OCI-LY7 (cell line): ENCODE measurements around the gene SOX2. TPM values are rescaled to one million over a fixed set of nuclear protein-coding genes. Genes with fewer than 3 reads are reported as not detected.

ENCODE experiments used
- BruUV-seq: library from RNA; stranded (reverse); fragments of 400-500 nt; replicated peaks from 2 replicates; lab custom pipeline; 2021; lab: Mats Ljungman, UMichigan
- CTCF ChIA-PET: fragments of 300-600 bp; sonication (Branson Sonifier 250); formaldehyde crosslinking; loops from one replicate; lab custom pipeline; 2022; ENCODE audit warnings: antibody characterized with exemption; ENCODE audit not compliant: unreplicated experiment; lab: Charles Lee
- POLR2A ChIA-PET: fragments of 300-600 bp; sonication (Branson Sonifier 250); formaldehyde crosslinking; loops from one replicate; lab custom pipeline; 2022; ENCODE audit warnings: antibody characterized with exemption; lab: Charles Lee
- DNase-seq: peaks from one replicate; pipeline ENCODE4 v3.0.0-alpha.2; 2015; ENCODE audit warnings: low spot score
- H2AFZ ChIP-seq: fragments of 200-600 bp; sonication (generic), shearing (Covaris generic); 2 replicates; pipeline ENCODE4 v1.6.1; 2014; ENCODE audit warnings: mild to moderate bottlenecking, antibody characterized with exemption, low read length, moderate library complexity
- H3K27ac ChIP-seq: fragments of 200-600 bp; sonication (generic); 2 replicates; pipeline ENCODE4 v1.5.1; 2014; ENCODE audit warnings: mixed run types, low read depth, mild to moderate bottlenecking, moderate library complexity, low read length, inconsistent platforms; ENCODE audit not compliant: poor library complexity, severe bottlenecking
- H3K36me3 ChIP-seq: fragments of 200-600 bp; sonication (generic); 2 replicates; pipeline ENCODE4 v1.6.1; 2014; ENCODE audit warnings: mild to moderate bottlenecking, antibody characterized with exemption, low read length, moderate library complexity, mixed read lengths; ENCODE audit not compliant: insufficient read depth
- H3K4me1 ChIP-seq: fragments of 200-600 bp; sonication (generic); 2 replicates; pipeline ENCODE4 v1.5.1; 2014; ENCODE audit warnings: mild to moderate bottlenecking, low read length; ENCODE audit not compliant: insufficient read depth, poor library complexity, severe bottlenecking
- H3K4me2 ChIP-seq: fragments of 200-600 bp; sonication (generic); 2 replicates; pipeline ENCODE4 v1.6.1; 2014; ENCODE audit warnings: mild to moderate bottlenecking, low read length
- H3K4me3 ChIP-seq: fragments of 200-600 bp; sonication (generic); 2 replicates; pipeline ENCODE4 v1.5.1; 2014; ENCODE audit warnings: mild to moderate bottlenecking, low read depth, low read length; ENCODE audit not compliant: poor library complexity, severe bottlenecking
- H3K79me2 ChIP-seq: fragments of 200-600 bp; sonication (generic); 2 replicates; pipeline ENCODE4 v1.6.1; 2016; ENCODE audit warnings: low read depth, mild to moderate bottlenecking, low read length, moderate library complexity, mixed read lengths; ENCODE audit not compliant: insufficient read depth
- H3K9me2 ChIP-seq: fragments of 200-600 bp; sonication (generic); 2 replicates; pipeline ENCODE4 v1.6.1; 2016; ENCODE audit warnings: mild to moderate bottlenecking, low read length, mixed read lengths; ENCODE audit not compliant: insufficient read depth
- H3K9me3 ChIP-seq: fragments of 200-600 bp; sonication (generic); 2 replicates; pipeline ENCODE4 v1.6.1; 2014; ENCODE audit warnings: mild to moderate bottlenecking, mixed run types, low read length, mixed read lengths
- H4K20me1 ChIP-seq: fragments of 200-600 bp; sonication (generic); 2 replicates; pipeline ENCODE4 v1.6.1; 2014; ENCODE audit warnings: mild to moderate bottlenecking, antibody characterized with exemption, low read length, moderate library complexity, mixed read lengths; ENCODE audit not compliant: insufficient read depth
- EZH2phosphoT487 ChIP-seq: fragments of 200-600 bp; sonication (generic); IDR thresholded peaks from 2 replicates; pipeline ENCODE4 v1.6.1; 2018; ENCODE audit warnings: low read depth, borderline replicate concordance, mild to moderate bottlenecking, mixed run types, antibody characterized with exemption, low read length, moderate library complexity, mixed read lengths
- intact Hi-C: fragments of 100-400 bp; cut with micrococcal nuclease; formaldehyde crosslinking; loops from one replicate; pipeline ENCODE4 v1.10.0; 2022; ENCODE audit not compliant: unreplicated experiment
- total RNA-seq, 2 experiments: library from RNA; depleted of rRNA in 1 of 2; stranded (reverse); fragments of >200 nt in 1 of 2; shearing (Covaris generic) in 1 of 2; gene quantifications; 2 replicates each; pipeline ENCODE4 v1.2.3, GENCODE V29; 2014 to 2022
- TF ChIP-seq, protein P1 (sequence below): fragments of 200-600 bp; sonication (generic); conservative IDR thresholded peaks from 2 replicates; pipeline ENCODE4 v1.5.1; 2014; ENCODE audit warnings: mild to moderate bottlenecking, antibody characterized with exemption, low read length, moderate library complexity, mixed read lengths

SOX2 gene
- total RNA-seq, 2 experiments from 2014 or later = 11.3 to 33.5 TPM

DNA sequence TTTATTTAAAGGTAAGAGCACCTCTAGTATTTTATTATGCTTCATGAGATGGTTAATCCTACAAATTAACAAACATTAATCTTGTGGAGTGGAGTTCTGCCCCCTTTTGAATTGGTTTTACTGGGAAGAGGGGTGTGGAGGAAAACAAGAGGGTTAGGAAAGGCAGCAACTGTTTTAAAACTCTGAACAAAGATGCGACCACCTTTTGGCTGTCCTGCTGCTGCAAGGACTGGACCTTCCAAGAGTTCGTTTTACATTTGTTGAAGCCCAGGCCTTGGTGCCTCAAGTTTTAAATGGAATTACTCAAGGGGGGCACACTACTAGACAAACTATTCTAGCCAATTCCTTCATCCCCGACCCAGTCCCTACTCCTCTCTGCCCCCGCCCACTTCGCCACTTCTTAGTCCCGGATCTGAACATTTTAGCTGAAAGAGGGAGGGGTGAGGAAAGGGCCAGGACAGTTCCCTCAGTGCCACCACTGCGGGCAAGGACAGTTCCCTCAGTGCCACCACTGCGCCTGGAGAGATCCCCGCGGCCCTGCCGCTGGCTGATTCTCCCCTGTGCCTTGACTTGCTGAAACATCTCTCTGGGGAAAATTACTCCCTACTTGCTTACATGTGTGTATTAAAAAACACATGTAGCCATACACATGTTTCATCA lies 11.2 kb downstream of the SOX2 start:
- TF ChIP-seq, protein P1, sequence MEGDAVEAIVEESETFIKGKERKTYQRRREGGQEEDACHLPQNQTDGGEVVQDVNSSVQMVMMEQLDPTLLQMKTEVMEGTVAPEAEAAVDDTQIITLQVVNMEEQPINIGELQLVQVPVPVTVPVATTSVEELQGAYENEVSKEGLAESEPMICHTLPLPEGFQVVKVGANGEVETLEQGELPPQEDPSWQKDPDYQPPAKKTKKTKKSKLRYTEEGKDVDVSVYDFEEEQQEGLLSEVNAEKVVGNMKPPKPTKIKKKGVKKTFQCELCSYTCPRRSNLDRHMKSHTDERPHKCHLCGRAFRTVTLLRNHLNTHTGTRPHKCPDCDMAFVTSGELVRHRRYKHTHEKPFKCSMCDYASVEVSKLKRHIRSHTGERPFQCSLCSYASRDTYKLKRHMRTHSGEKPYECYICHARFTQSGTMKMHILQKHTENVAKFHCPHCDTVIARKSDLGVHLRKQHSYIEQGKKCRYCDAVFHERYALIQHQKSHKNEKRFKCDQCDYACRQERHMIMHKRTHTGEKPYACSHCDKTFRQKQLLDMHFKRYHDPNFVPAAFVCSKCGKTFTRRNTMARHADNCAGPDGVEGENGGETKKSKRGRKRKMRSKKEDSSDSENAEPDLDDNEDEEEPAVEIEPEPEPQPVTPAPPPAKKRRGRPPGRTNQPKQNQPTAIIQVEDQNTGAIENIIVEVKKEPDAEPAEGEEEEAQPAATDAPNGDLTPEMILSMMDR = no peak
- TF ChIP-seq EZH2phosphoT487 = no peak
- no TSS peak for BruUV-seq
- ChIA-PET CTCF (interaction anchor here (0.6 kb wide), 1 partner anchor 515 kb away, joined by 3 read pairs; no protein-coding TSS in a partner anchor), POLR2A (no interaction called here)
- Histone ChIP-seq H3K9me2 (no peaks in the 10 kb centered on the region), H3K9me3 (no peaks in the 10 kb centered on the region), H3K4me3 (no peak overlapping the region), H3K36me3 (no peaks in the 10 kb centered on the region), H3K79me2 (peaks cover 14% of the 10 kb centered on the region; the same call in 1 of the 2 replicates), H4K20me1 (no peaks in the 10 kb centered on the region), H3K4me1 (peaks cover 46% of the 10 kb centered on the region), H3K27ac (no peak overlapping the region), H2AFZ (no peak overlapping the region), H3K4me2 (no peak overlapping the region)
- intact Hi-C loops = no loop called here
- DNase-seq = no peak

DNA sequence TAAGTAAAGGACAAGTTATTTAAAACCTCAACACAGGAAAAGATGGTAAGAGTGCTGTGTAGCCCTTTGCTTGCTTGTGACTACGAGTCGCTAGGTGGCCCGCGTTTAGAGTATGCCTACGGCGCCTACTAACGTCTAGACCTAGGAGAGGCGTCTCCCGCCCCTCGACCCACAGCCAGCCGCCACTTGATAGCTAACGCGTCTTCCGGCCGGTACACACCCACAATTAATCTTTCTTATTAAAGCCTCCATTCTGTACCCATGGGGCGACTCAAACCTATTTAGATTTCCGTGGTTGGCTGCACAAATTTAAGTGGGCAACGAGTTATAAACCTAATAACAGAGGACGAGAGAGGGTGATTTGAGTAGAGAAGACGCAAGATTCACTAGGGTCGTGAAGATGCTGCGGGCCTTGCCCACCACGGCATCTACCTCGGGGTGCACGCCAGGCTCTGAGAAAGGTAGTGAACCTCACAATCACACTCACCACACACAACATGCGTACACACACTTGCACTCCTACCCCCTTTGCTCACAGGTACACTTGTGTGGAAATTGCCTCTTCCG lies 12.0 kb downstream of the SOX2 start:
- no peak overlapping the region for H2AFZ ChIP-seq
- no peaks in the 10 kb centered on the region for H3K36me3 ChIP-seq
- peaks cover 45% of the 10 kb centered on the region for H3K4me1 ChIP-seq
- DNase-seq = no peak
- H3K4me2 ChIP-seq = no peak overlapping the region
- no peak overlapping the region for H3K27ac ChIP-seq
- intact Hi-C loops = no loop called here
- no TSS peak for BruUV-seq
- ChIA-PET POLR2A (no interaction called here), CTCF (no interaction called here)
- TF ChIP-seq, protein P1 = no peak
- no peak for TF ChIP-seq EZH2phosphoT487
- no peaks in the 10 kb centered on the region for H3K9me3 ChIP-seq
- no peaks in the 10 kb centered on the region for H3K9me2 ChIP-seq
- peaks cover 7% of the 10 kb centered on the region; the same call in 1 of the 2 replicates for H3K79me2 ChIP-seq
- H3K4me3 ChIP-seq = no peak overlapping the region
- no peaks in the 10 kb centered on the region for H4K20me1 ChIP-seq
